Mammary epithelial cell (primary cell): ENCODE data around the gene SLC7A6OS.

Experiments
- CTCF ChIP-seq, 2 donors: IDR thresholded peaks in 1 of 2; conservative IDR thresholded peaks in 1 of 2; 2 replicates each; pipeline ENCODE4 v1.5.1; 2011 to 2012; ENCODE audit warnings: inconsistent platforms in 2 of 2, low read length in 2 of 2, mild to moderate bottlenecking in 2 of 2, control low read depth in 1 of 2, low read depth in 1 of 2; ENCODE audit not compliant: insufficient read depth in 1 of 2; ENCODE audit errors: extremely low read depth in 1 of 2
- EZH2 ChIP-seq: IDR thresholded peaks from 2 replicates; pipeline ENCODE4 v1.6.1; 2012; ENCODE audit warnings: low read length, inconsistent platforms, borderline replicate concordance

- TF ChIP-seq CTCF (conservative IDR thresholded peaks at IDR 0.05 in 1 of 2, IDR thresholded peaks at IDR 0.05 in 1 of 2; ENCODE audit: extremely low read depth in 1 of 2, insufficient read depth in 1 of 2, low read depth in 1 of 2, low read length in 2 of 2), result no peak
- TF ChIP-seq EZH2, result no peak
Measured at GRCh38 chr16:68319185-68319908, 8.6 kb upstream of the SLC7A6OS start.
